Measurements from ENCODE around the gene ASIC3.

ASIC3 gene

DNA sequence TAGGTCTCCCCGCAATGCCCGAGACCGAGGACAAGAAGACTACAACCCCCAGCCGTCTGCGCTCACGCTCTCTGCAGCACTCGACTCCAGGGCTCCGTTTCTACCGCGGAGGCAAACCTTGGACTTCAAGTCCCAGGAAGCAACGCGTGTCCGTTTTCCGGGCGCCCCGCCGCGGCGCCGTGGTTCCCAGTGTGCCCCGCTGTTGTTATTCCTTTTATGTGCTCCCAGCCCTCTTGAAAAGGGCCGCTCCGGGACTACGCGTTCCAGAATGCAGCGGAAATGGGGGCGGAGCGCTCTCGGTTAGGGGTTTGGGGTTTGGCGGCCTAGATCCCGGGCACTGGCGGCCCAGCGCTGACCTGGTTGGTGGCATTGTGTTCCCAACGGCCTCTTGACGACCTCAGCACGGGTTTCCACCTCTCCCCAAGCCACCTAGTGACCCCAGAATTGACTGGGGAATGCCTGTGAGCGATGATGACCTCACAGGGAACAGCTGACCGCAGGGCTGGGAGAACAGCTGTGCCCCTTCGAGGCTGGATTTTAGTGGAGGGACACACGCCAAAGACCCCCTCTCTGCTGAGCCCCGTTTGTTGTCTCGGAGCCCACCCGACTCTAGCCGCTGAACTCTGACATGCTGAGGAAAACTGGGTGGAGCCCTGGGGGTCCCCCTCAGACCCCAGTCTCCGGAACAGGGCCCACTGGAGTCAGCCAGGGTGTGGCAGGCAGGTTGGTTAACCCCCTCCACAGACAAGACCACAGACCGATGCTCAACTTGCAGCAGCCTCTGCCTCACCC, 9.9 kb downstream of the ASIC3 start:
- peak; percentile 98 for DNase-seq

DNA sequence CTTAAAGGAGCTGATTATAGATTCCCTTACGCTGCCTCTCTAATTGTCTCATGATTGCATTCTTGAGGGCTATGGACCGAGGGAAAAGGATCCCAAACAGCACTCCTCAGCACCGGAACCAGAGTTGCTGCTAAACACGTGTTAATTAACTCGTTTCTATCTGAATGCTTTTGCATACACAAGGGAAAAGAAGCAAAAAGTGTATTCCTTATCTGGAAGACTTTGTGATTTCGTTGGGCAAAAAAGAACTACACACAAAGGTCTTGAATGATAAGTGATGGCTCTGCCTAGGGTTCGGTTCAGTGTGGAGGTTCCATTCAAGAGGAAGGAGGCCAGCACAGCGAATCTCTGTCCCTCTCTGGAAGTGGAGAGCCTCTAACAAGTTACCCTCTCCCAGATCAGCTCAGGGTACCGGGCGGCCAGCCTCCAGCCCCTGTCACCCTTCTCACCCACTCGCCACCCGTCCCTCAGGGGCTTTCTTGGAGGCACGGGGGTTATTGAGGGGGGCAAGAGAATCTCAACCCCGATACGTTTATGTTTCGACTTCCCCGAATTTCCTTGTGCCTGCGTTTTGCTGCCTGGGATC, 10.5 kb downstream of the ASIC3 start:
- DNase-seq, result peak; percentile 17

DNA sequence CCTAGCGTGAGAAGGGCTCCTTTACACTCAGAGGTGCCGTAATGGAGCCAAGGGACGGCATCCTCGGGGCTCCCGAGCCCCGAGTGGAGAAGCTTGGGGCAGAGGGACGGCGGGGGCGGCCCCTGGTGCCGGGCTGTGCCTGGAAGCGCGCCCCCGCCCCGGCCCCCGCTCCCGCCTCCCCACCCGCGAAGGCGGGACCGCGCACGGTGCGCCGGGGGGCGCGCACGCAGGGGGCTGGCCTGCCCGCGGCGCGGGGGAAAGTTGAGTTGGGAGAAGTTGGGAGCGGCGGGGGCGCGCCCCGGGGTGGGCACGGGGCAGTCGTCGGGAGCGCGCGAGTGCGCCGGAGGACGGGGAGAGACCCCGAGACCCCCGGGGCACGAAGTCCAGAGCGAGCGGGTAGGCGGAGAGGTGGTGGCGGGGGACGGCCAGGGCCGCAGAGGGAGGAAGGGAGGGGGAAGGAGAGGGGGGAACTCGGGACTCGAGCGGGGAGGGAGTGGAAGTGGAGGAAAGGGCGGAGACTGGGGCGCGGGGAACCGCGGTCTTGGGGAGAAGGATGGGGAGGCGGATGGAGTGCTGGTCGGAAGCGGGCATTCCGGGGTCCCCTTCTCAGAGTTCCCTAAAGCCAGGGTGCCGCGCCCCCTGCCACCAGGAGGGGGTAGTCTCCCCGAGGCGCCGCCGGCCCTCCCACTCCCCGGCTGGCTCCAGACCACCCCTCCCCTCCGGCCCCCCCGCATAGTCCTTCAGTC, 11.2 kb downstream of the ASIC3 start, which contains the start of gene SLC4A2:
Gene SLC4A2 (plus strand): TSS at position 223 of the 746 bp plus-strand sequence. CDS start 2,399 bp downstream, outside the sequence.
- peak; percentile 65 for DNase-seq

DNA sequence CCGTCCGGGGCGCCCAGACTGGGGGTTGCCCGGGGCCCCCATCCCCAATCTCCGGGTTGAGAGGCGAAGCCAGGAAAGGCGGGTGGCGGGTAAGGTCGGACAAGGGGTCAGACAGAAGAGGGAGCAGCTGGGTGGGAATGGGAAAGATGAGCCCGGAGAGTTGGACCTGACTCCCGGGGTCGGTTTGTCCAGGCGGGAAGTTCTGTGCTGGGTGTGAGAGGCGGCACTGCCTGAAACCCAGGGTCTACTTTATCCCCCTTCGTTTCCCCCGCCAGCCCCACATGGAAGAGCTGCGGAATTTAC, 11.7 kb downstream of the ASIC3 start:
- DNase-seq, result no peak

DNA sequence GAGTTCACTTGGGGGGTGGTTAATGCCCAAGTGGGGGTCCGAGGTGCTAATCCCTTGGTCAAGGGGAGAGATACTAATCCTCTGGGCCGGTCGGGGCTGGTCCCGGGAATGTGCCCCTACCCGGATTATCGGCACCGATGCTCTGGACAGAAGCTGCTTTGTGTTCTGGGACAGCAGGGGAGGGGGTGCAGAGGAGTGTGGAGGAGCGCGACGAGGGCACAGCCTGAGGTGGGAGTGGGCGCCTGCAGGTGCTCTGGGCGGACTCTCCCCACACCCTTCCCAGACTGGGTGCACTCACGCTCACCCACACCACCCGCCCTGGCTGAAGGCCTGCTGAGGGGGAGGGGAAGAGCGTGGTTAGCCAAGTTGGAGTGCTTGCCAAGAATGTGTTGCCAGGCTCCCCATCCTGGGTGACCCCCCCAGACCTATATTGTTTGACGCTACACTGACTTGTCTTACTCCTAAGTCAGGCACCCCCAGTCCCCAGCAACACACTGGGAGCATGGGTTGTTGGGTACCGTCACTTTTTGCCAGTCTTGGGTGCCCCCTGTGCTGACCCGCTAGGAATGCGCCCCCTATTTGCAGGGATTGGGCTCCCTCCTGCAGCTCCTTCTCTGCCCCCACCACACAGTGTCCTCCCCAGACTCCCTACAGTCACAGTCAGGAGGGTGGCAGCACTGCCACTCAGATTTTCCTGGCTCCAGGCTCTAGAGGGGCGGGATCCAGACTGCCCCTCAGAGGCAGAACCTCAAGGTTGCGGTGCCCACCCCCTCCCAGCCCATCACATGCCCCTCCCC, 12.3 kb downstream of the ASIC3 start:
- DNase-seq, result no peak

DNA sequence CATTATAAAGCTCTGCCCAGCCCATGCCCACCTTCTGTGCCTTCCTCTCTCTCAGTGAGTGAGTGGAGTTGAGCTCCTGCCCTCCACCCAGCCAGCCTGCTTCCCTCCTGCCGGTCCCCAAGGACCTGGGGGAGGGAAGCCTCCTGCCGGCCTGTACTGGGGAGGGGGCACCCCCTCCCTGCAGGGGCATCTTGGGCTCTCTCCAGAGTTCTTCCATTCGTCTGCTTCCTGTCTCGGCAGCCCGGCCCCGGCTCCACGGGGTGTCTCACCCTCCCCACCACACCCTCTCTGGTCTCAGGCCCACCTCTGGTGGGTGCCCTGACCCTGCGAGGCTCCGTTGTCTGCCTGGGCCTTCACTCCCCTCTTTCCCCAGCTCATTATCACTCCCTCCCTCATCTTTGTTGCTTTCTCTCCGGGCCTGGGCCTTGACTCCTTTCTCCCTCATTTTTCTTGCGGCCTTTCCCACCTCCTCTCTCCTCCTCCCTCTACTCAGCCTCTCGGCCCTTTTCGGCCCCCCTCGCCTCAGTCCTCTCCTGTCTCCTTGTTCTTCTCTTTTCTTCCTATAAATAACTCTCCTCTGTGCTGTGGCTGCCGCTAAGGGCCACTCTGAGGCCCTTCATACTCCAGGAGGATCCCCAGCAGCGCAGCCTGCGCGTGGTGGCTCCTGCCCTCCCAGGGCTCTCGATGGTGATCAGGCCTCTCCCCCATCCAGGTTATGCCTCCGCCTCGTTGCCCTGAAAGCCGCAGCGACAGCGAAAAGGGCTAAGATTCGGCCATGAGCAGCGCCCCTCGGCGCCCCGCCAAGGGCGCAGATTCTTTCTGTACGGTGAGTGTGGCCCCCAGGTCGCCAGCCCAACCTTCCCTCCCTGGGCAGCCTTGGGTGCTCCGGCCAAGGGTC, 13.1 kb downstream of the ASIC3 start:
- no peak for DNase-seq

DNA sequence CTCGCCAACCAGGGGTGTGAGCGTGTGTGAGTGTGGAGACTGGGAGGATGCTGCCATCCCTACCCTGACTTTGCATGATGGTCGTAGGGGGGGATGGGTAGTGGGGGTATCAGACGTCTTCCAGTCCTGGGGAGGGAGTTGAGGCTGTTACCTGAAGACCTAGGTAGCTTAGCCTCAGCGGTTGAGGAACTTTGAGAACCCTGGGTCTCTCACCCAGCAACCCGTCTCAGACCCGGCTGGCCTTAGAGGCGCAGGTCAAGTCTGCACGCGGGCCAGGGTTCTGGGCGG, 13.7 kb downstream of the ASIC3 start:
- no peak for DNase-seq

DNA sequence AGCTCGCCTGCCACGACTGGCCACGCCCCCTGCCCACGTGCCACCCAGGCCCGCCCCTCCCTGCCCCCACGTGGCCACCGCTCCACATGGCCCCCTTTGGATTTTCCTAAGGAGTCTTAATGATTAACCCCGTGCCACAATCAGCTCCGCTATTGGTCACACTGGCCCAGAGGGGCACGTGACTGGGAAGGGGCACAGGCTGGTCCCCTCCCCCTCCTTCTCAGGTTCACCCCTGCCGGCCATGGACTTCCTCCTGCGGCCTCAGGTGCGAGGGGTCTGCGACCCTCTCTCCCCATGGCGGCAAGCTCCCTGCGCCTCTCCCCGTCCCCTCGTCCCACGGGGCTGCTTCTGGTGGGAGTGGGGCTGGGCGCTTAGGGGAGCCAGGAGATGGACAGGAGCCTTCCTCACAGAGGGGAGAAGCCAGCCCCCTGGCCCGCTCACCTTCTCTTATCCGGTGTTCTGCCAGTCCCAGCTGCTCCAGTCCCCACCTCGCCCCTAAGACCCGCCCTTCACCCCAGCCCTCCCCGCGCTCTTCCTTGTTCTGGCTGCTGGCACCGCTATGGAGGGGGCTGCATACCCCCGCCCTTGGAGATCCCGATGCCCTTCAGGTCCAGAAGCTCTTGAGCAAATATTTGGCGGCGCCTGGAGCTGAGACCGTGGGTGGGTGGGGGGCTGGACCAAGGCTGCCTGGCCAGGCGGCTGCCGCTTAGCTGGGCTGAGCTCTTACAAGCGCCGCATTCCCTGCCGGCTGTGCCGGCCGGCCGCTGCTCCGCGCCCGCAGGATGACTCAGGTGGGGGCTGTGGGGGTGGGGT, 14.3 kb downstream of the ASIC3 start:
- no peak for DNase-seq

DNA sequence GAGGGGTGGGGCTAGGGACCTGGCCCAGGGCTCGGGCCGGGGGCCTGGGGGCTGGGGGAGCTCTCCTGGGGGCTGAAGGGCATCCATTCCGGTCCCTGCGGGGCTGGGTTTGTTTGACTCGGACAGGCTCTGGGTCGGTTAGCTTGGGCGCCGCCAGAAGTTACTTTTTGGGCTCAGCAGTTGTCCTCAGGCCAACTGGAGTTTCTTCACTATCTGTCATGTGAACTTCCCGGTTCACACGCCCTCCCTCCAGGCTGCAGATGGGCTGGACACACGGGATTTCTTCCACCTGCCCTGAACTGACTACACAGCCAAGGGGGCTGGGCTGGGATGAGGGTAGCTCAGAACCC, 14.9 kb downstream of the ASIC3 start:
- DNase-seq, result no peak

DNA sequence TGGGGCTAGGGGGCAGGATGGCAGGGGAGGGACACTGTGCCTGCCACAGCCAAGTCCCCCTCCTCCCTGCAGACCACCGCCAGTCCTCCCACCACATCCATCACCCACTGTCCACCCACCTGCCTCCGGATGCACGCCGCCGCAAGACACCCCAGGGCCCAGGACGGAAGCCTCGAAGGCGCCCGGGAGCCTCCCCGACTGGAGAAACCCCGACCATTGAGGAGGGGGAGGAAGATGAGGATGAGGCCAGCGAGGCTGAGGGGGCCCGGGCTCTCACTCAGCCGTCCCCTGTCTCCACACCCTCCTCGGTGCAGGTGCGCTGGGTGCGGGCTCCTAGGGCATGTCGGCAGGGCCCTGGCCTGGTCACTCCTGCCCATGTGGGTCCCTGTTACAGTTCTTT, 16.1 kb downstream of the ASIC3 start:
- DNase-seq, result no peak

DNA sequence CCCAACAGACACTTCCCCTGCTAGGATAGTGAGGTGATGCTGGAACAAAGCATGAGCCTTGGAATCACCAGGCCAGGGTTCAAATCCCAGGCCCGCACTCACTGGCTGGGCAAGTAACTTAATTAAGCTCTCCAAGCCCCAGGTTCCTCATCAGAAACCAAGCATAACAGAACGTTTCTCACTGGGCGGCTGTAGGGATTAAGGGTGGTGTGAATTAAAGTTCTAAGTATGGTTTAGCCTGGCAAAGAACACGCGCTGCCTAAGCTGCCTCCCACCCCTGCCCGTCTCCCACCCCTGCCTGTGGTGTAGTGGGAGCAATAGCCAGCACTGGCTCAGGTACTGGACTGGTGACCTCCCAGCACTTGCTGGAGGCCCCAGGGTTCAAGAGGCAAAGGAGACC, 16.7 kb downstream of the ASIC3 start:
- DNase-seq, result no peak

DNA sequence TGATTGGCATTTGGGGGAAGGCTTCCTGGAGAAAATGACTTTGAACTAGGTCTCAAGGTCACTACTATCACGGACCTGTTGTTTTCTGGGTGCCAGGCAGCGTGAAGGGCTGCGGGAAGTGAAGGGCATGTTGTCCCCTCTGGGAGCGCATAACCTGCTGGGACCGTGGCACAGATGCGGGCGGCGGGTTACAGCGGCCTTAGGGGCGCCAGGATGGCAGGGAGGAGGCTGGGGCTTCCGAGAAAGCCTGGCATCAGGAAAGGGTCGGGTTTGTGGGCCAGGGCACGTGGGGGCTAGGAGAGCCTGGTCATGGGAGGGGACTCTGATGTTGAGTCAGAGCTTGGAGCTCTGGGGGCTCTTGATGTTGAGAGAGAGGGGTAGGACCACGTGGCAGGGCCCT, 17.2 kb downstream of the ASIC3 start:
- no peak for DNase-seq

DNA sequence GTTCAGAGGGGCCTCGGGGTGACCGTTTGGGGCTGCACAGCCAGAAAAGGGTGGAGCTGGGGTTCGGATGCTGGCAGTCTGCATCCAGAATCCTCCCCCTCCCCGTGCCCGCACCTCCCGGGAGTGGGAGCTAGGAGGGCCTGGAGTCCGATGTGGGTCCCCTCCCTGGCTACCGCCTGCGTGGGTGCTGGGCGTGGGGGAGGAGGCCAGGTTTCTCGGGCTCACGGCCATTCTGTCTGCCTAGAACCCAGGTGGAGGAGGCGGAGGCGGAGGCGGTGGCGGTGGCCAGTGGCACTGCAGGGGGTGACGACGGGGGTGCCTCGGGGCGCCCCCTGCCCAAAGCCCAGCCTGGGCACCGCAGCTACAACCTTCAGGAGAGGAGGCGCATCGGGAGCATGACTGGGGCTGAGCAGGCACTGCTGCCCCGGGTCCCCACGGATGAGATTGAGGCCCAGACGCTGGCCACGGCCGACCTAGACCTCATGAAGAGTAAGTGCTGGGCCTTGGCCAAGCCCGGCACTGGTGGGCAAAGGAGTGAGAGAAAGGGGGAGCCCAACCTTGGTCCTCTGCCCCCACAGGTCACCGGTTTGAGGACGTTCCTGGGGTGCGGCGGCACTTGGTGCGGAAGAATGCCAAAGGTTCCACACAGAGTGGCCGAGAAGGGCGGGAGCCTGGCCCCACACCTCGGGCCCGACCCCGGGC, 18.1 kb downstream of the ASIC3 start:
- no peak for DNase-seq

DNA sequence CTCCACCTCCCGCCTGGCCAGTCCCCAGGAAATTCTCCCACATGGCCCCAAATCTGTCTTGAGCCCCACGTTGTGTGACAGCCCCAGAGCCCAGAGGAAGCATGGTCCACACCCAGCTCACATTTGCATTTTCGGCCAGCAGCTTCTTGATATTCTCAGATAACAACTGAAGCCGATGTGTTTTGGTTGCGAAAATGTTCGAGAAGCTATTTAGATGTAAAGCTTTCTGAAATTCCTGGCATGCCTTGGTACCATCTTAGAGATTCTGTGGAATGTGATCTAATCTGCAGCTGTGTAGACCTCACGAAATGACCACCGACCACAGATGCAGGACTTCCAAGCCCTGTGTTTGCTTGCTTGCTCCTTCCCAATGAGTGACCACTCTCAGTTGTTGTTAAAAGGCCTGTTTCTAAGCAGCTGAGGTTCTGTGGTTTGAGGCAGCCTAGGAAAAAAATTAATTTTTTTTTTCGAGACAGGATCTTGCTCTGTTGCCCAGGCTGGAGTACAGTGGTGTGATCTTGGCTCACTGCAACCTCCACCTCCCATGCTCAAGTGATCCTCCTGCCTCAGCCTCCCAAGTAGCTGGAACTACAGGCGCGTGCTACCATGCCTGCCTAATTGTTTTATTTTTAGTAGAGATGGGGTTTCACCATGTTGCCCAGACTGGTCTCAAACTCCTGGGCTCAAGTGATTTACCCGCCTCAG, 19.9 kb downstream of the ASIC3 start:
- no peak for DNase-seq

DNA sequence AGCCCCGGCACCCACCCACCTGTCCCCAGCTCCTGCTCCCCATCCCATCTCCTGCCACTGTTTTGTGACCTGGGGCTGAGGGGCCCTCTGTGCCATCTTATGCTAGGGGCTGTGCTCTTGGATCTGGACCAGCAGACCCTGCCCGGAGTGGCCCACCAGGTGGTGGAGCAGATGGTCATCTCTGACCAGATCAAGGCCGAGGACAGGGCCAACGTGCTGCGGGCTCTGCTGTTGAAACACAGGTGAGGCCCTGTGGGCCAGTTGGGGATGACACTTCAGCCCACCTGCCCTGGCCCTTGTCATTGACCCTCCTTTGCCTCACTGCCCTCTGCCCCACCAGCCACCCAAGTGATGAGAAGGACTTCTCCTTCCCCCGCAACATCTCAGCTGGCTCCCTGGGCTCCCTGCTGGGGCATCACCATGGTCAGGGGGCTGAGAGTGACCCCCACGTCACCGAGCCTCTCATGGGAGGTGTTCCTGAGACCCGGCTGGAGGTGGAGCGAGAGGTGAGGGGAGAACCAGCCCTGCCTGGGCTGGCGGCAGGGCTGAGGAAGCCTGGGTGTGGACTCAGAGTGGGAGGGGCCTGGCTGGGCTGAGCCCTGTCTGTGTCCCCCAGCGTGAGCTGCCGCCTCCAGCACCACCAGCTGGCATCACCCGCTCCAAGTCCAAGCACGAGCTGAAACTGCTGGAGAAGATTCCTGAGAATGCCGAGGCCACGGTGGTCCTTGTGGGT, 21.7 kb downstream of the ASIC3 start:
- DNase-seq, result no peak

DNA sequence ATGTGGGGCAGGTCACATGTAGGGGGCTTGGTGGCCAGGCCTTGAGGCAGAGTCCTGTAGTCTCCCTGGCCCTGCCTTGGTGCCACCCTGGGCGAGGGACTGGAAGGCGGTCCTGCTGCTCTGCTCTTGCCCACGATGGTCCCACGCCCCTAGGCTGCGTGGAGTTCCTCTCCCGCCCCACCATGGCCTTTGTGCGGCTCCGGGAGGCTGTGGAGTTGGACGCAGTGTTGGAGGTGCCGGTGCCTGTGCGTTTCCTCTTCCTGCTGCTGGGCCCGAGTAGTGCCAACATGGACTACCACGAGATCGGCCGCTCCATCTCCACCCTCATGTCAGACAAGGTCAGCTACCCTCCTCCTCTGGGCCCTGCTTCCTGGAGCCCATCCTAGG, 22.2 kb downstream of the ASIC3 start:
- no peak for DNase-seq

DNA sequence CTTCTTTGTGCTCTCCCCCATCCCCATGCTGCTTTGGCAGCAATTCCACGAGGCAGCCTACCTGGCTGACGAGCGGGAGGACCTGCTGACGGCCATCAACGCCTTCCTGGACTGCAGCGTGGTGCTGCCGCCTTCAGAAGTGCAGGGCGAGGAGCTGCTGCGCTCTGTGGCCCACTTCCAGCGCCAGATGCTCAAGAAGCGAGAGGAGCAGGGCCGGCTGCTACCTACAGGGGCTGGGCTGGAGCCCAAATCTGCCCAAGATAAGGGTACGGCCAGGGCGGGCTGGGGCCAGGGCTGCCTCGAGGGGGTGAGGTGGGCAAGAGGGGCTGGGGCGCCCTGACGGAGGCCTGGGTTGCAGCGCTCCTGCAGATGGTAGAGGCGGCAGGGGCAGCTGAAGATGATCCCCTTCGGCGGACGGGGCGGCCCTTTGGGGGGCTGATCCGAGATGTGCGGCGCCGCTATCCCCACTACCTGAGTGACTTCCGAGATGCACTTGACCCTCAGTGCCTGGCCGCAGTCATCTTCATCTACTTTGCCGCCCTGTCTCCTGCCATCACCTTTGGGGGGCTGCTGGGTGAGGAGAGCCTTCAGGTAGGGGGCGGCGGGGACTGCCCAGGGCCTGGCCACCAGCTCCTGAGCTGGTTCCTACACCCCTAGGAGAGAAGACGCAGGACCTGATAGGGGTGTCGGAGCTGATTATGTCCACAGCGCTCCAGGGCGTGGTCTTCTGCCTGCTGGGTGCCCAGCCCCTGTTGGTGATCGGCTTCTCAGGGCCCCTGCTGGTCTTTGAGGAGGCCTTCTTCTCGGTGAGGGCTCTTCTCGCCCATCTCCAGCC, 22.9 kb downstream of the ASIC3 start:
- no peak for DNase-seq

DNA sequence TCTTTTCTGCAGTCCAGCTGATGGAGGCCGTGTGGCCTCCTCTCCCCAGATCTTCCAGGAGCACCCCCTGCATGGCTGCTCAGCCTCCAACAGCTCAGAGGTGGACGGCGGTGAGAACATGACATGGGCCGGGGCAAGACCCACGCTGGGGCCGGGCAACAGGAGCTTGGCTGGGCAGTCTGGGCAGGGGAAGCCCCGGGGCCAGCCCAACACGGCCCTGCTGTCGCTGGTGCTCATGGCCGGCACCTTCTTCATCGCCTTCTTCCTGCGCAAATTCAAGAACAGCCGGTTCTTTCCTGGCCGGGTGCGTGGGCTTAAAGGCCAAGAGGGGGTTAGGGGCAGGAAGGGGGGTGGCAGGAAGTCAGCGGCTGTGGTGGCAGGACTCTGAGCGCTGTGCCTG, 25.7 kb downstream of the ASIC3 start:
- DNase-seq, result no peak
